Measurements from ENCODE around the gene PRSS56. TPM values are rescaled to one million over a fixed set of nuclear protein-coding genes. Genes with fewer than 3 reads are reported as not detected.

The PRSS56 gene
- total and polyA plus RNA-seq, 2 of the 8 experiments (the other 6 are each of a cell fraction or from before 2014, with no cell fraction given), result 0.03 TPM; not detected in 1

DNA sequence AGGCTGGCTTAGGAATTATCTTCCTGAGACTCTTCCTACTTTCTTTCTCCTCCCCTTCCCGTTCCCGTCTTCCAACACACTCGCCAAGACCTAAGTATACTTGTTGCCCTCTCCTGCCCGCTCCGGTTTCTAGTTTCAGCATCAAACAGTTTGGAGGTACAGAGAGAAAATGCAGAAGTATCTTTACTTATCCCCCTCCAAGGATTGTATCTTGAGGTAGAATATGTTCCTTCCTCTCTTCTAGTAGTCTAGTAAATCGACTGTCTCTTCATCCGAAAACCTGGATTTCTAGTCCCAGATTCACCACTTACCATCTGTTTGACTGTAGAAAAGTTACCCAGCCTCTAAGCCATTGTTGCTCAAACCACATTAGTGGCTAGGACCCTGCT lies 31.1 kb downstream of the PRSS56 start:
- H4K8ac ChIP-seq (ENCODE audit: extremely low read depth, insufficient read depth, low read length), result peak overlapping the region; percentile 97; the same call in 1 of the 2 replicates
- no peak overlapping the region for H4K91ac ChIP-seq (replicated peaks; ENCODE audit: insufficient read length, low read length)
- no peak overlapping the region for H2BK12ac ChIP-seq (ENCODE audit: low read depth, low read length)
- ChIA-PET POLR2A (ENCODE audit: partially characterized antibody) (interaction anchor here (0.7 to 2.8 kb wide), 11 partner anchors 9 to 82 kb away, joined by 3 to 24 read pairs (median 5); partner anchors contain the start of genes CHRNG, EFHD1 and PRSS56), CTCF (ENCODE audit: partially characterized antibody) (interaction anchor here (0.7 to 1.5 kb wide), 4 partner anchors 12 to 43 kb away, joined by 3 to 4 read pairs (median 4); partner anchors contain the start of gene CHRNG)
- peaks cover 12 to 14% of the 10 kb centered on the region in 2 experiments for H4K20me1 ChIP-seq (replicated peaks in 1 of 2; ENCODE audit: control insufficient read depth in 1 of 2, insufficient read depth in 2 of 2, low read length in 2 of 2)
- no peaks in the 10 kb centered on the region for H3K9me3 ChIP-seq (ENCODE audit: insufficient read depth in 2 of 2, low read depth in 1 of 2, low read length in 1 of 2)
- H3K79me2 ChIP-seq (ENCODE audit: control insufficient read depth in 1 of 2, insufficient read depth in 2 of 2, low read length in 2 of 2), result peaks cover 16 to 72% of the 10 kb centered on the region in 2 experiments
- peaks cover 20% of the 10 kb centered on the region for H3K79me1 ChIP-seq (ENCODE audit: low read depth, low read length)
- FAIRE-seq, result no peak
- DNase-seq (ENCODE audit: low read depth in 1 of 2, low spot score in 2 of 2), result no peak
- peaks cover 0 to 6% (median 5%) of the 10 kb centered on the region in 4 experiments; a peak in 6 of 7 replicates for H3K4me1 ChIP-seq (replicated peaks in 1 of 4; ENCODE audit: control insufficient read depth in 3 of 4, insufficient read depth in 4 of 4, low read length in 3 of 4)
- H3K23me2 ChIP-seq (ENCODE audit: low read depth, low read length), result peaks cover 12% of the 10 kb centered on the region; the same call in 1 of the 2 replicates
- no peak overlapping the region for H4K5ac ChIP-seq (ENCODE audit: insufficient read length, low read depth, low read length)
- peak overlapping the region; percentile 89 for H3K4me2 ChIP-seq (ENCODE audit: insufficient read depth in 1 of 2, low read depth in 2 of 2, low read length in 2 of 2)
- H3K4ac ChIP-seq (replicated peaks; ENCODE audit: insufficient read length, low read depth, low read length), result no peak overlapping the region
- H2BK15ac ChIP-seq (ENCODE audit: low read length), result no peak overlapping the region
- H3K4me3 ChIP-seq (ENCODE audit: extremely low read depth in 1 of 4, insufficient read depth in 2 of 4, low read depth in 3 of 4, low read length in 4 of 4), result peak overlapping the region; percentile 81 to 94 (median 90)
- H3K56ac ChIP-seq (replicated peaks; ENCODE audit: insufficient read length, low read depth, low read length), result no peak overlapping the region
- H2BK5ac ChIP-seq (ENCODE audit: low read depth, low read length), result peak overlapping the region; percentile 53; the same call in 1 of the 2 replicates
- no peaks in the 10 kb centered on the region for H3K27me3 ChIP-seq (replicated peaks in 1 of 4; ENCODE audit: control insufficient read depth in 3 of 4, extremely low read depth in 1 of 4, insufficient read depth in 3 of 4, low read length in 3 of 4)
- no peak overlapping the region for H2AFZ ChIP-seq (ENCODE audit: low read length)
- H2AK5ac ChIP-seq (ENCODE audit: low read depth, low read length), result no peak overlapping the region
- H3K23ac ChIP-seq (ENCODE audit: insufficient read length), result no peak overlapping the region
- no peak overlapping the region for H2BK120ac ChIP-seq (replicated peaks; ENCODE audit: low read depth, low read length)
- no peak for TF ChIP-seq RXRA (IDR thresholded peaks at IDR 0.05; ENCODE audit: insufficient read depth, low read depth, low read length)
- TF ChIP-seq BRCA1 (IDR thresholded peaks at IDR 0.05; ENCODE audit: low read depth, low read length), result no peak
- TF ChIP-seq SP2 (IDR thresholded peaks at IDR 0.05; ENCODE audit: low read length), result no peak
- TF ChIP-seq SUZ12 (IDR thresholded peaks at IDR 0.05; ENCODE audit: low read length), result no peak
- H3K27ac ChIP-seq (ENCODE audit: low read depth, low read length), result peak overlapping the region; percentile 88
- no peak overlapping the region for H3K18ac ChIP-seq (ENCODE audit: extremely low read depth, low read length)
- peak overlapping the region; percentile 90 to 98 (median 94) for H3K9ac ChIP-seq (replicated peaks in 1 of 4; ENCODE audit: extremely low read depth in 1 of 4, low read depth in 3 of 4, low read length in 3 of 4)
- no peak overlapping the region for H2BK20ac ChIP-seq (ENCODE audit: low read length)
- WGBS, 2 experiments (ENCODE audit: extremely low coverage in 1 of 2, insufficient coverage in 1 of 2, insufficient read length in 1 of 2, insufficient replicate concordance in 2 of 2, low coverage in 1 of 2, low lambda C conversion rate in 2 of 2, missing lambda C conversion rate in 1 of 2), result 30% methylated on average over 7 of the region's 7 CpGs; no CpG with 5 or more reads in 1 of the 2 experiments
- H3K36me3 ChIP-seq (ENCODE audit: control insufficient read depth in 2 of 4, insufficient read depth in 4 of 4, low read length in 3 of 4), result peaks cover 0 to 13% (median 1%) of the 10 kb centered on the region in 4 experiments; a peak in 5 of 8 replicates
- no peak overlapping the region for H3K14ac ChIP-seq (ENCODE audit: insufficient read length)

Measured in H1 (cell line).